ACHN (cell line): ENCODE data around the gene CD300LG.

Experiments
- DNase-seq: peaks from one replicate; pipeline ENCODE4 v3.0.0-alpha.2; 2015
- in situ Hi-C: cut with HindIII; loops from 2 replicates; pipeline ENCODE4 v1.10.0; 2017; ENCODE audit warnings: low sequenced_read_pairs, low pct_ligation_motif_present, low pct_unique_long_range_greater_than_20kb

Gene CD300LG

DNA sequence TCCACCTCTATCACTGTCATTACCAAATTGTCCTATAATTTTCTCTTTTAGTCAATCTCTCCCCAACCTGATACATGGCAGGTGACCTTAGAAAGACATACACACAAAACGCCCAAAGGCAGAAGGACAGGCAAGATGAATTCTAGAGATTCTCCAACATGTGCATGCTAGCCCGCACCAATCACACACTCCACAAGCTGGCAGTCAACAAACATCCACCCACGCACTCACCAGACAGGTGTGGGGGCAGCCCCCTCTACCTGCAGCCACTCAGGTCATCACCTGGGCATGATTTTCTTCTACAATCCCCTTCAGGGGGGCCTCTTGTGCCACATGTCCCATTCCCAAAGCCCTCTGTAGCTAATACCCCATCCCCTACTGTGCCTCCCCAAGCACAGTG is 50.9 kb downstream of the CD300LG start:
- in situ Hi-C loops = no loop called here
- DNase-seq = no peak

DNA sequence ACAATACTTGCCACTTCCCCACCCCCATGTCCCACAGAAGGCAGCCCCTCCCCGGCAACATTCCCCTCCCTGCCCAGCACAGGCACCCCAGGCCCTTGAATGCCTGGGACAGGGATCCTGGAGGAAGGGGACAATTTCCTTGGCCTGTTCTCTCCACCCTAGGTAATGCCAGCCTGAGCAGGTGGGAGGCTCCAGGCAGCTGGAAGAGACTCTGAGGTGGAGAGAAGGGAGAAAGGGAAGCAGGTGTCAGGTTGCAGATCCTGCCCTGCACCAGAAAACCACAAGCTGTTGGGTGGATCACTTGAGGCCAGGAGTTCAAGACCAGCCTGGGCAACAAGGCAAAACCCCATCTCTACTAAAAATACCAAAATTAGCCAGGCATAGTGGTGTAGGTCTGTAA is 51.5 kb downstream of the CD300LG start:
- DNase-seq = no peak
- in situ Hi-C loops = no loop called here

DNA sequence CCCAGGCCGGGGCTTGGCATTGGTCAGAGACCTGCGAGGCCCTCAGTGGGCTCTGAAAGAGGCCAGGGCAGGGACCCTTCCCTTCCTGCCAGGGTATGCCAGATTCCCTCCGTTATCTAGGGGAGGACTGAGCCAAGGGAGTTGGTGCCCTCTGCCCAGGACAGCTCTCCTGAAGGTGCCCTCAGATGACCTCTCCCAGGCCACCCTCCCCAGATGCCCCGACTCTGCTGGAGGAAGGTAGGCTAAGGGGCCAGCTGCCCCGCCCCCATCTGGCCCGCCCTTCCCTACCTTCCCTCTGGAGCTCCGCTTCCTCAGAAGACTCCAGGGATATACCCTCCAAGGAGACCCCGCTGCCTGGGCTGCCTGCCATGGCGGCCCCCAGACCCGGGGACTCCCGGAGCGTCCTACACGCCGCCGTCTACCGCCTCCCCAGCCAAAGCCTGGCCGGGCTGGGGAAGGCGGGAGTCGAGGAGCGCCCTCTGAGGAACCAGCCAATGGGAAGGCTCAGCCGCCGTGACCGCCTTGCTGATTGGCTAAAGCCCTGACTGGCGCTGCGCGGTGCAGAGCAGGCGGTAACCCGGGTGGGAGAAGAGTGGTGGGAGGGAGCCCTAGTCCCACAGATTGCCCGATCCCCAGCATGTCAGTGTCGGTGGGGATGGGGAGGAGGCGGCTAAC is 53.3 kb downstream of the CD300LG start:
- in situ Hi-C loops = no loop called here
- DNase-seq = peak; percentile 91

DNA sequence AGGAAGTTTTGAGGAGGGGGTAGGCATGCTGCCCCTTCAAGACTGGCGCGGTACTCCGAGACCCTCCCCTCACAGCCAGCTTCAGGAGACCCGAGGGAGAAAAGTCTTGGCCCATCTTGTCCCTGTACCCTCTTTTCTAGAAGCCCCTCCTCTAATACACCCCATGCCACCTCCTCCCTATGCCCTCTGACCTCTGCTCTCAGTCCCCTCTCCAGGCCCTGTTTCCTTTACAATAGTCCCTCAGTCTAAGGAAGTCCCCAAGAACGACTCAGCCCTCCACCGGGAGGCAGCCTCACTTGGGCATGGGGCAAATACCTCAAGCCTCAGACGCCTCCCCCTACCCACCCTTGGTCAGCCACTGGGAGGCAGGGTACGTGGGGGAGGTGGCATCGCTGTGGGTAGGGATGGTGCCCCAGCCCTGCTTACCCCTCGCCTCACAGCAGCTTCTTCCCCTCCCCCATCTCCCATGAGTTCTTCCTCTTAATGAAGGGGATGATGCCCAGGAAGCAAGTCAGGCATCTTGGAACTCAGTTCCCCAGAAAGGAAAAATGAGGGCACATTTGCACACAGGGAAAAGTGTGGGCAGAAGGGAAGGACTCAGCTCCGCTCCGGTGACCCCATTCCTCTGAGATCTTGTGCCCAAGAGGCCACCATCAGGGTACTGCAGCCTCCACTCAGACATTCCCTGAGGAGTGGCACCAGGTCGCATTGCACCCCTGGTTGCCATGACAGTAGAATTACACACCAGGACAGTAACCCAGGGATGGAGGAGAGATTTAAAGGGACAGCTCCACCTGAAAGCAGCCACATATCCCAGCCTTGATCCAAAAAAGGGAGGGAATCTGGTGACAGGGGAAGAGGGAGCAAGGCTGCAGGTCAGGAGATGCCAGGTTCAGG is 54.1 kb downstream of the CD300LG start:
- DNase-seq = no peak
- in situ Hi-C loops = no loop called here

DNA sequence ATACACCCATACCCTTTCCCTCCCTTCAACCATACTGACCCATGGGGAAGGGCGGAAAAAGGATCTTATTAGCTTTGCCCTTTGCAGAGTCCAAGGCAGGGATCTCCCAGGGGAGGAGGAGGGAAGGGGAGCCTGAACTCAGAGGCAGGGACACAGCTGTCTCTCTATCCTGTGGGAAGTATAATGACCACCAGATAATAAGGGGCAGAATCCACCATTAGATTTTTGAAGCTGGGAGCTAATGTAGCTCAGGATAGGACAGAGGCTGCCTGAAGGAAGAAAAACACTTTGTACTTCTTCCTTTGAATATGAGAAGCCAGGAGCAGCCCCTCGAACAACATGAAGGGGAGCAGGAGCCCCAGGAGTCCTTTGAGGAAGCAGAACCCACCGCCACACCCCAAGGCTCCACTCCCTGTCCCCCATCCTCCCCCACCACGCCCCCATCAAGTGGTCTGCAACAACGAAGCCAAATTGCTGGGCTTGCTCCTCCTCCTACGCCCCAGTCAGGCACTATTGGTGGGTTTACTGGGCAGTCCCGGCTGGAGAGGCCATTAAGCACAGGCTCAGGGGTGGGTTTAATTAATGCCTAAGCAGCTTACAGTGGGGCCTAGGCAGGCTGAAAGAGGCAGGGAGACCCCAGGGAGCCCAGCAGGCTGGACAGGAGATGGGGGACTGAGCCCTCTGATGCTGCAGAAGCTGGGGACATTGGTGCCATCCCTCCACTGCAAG is 55.0 kb downstream of the CD300LG start:
- in situ Hi-C loops = no loop called here
- DNase-seq = no peak

DNA sequence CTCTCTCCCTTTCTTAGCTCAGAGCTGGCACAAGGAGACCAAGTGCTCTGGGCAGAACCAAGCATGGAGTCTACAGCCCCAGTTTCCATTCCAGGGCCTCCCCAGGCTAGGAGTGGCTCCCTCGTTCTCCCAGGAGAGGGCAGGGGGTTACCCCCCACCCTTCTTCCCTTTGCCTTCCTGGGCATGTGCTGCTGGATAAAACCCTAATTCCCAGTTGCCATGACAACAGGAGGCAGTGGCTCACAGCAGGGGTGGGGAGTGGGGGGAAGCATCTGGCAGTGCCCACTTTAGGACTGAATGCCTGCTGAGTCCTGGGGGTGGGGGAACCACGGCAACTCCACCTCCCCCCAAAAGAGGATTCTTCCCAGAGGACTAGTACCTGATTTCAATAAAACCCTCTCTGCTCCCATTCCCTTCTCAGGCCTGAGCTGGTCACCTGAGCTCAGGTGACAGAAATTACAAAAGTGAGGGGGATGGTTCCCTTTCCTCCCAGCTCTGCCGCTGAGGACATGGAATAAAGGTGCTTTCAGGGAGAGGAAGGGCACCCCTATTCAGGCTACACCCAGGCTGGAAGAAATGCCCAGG is 58.5 kb downstream of the CD300LG start:
- in situ Hi-C loops = no loop called here
- DNase-seq = no peak

DNA sequence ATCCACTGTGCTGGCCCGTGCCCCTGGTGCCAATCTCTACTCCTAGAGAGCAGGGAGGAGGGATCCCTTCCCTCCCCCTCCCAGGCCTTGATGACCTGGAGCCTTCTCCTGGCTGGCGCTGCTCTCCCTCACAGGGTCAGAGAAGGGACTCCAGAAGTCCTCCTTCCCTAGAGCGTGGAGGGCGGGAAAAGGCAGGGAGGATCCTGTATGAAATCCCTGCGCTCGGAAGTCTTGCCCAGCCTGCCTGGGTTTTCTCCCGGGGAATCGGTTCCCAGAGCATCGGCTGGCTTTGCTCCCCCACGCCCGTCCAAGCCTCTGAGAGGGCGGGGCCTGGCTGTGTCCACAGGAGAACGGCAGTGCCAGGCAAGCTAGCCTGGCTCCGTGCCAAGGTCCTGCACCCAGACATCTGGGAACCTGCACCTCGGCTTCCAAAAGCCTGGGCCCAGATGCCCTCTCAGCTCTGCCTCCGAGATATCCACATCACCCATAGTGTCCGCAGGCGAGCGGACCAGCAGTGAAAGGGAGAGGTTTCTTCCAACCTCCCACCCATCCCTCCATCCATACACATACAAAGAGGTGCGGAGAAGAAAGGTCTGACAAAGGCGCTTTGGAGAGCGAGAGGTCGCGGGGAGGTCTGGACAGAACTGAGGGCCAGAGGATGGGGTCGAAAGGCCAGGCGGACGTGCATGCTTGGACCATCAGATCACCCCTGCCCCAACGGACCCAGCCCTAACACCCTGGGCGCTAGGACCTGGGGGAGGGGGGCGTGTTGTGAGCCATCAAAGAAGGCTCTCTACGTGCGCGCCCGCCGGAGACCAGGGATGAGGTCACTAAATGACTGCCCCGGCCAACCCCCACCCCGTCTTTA is 59.2 kb downstream of the CD300LG start:
- DNase-seq = no peak
- in situ Hi-C loops = no loop called here

DNA sequence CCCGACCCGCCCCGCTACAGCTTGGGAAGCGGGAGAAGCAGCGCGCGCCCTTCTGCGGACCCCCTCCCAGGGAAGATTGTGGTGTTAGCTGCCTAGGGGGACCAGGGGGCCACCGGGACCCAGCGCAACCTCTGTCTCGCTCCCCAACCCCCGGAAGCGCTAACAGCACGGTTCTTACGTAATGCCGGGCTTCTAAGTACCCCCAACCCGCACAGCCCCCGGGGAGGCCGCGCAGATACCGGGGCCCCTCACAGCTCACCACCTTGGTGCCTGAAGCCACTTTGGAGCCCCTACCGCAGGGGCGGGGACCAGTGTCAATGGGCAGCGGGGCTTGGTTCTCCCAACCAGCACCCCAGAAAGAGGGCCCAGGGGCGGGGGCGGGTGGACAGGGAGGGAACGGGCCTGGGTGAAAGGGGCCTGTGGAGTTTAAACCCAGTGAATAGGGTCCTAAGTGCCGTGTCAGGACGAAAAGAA is 60.0 kb downstream of the CD300LG start:
- in situ Hi-C loops = no loop called here
- no peak for DNase-seq

DNA sequence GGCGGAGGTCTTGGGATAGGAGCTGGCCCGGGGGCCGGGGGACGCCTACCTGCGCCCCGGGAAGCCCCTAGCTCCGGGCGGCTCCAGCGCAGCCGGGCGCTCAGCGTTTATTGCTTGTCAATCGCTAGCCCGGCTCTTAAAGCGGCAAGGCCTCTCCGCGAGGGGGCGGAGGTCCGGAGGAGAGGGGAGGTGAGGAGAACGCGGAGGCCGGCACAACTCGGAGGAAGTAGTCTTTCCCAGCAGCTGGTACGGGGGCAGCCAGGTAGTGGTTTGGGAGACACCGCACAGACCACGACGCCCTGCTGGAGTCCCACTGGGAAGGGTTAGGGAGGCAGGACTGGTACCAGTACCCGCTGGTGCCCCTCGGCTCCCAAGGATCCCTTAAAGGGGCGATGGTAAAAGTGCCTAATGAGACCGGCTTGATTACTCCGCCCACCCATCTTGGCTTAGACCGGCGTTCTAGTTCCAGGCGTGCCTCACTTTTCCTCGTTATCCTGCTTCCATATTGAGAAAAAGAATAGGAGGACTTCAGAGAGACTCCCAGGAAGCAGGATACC is 60.5 kb downstream of the CD300LG start, which contains the start of gene MPP2:
TSS of gene MPP2 (minus strand) at position 112 of the 557 bp plus-strand sequence. CDS start 3,076 bp downstream, outside the sequence.
- in situ Hi-C loops = no loop called here
- DNase-seq = no peak

DNA sequence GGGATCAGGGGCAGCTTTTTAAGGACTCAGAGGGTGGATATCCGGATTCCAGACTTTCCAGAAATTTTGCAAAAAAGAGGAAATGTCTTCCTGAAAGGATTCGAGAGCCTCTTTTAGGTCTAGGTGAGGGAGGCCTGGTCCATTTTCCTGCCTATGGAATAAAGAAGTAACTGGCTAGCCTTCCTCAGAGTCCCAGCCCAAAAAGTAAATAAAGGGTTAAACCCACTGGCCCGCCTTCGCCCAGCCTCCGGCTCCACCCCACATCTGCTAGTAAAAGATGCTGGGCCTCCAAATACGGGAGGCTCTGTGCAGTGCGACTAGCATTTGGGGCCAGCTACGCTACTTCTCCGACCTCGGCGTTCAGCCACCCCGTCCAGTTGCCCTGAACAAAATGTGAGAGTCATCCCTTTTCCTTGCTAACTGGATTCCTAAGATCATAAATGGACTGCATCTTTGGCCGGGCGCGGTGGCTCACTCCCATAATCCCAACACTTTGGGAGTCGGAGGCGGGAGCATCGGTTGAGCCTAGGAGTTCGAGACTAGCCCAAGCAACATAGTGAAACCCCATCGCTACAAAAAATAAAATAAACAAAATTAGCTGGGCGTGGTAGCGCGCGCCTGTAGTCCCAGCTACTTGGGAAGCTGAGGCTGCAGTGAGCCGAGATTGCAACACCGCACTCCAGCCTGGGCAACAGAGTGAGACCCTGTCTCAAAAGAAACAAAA is 61.2 kb downstream of the CD300LG start:
- in situ Hi-C loops = no loop called here
- no peak for DNase-seq

DNA sequence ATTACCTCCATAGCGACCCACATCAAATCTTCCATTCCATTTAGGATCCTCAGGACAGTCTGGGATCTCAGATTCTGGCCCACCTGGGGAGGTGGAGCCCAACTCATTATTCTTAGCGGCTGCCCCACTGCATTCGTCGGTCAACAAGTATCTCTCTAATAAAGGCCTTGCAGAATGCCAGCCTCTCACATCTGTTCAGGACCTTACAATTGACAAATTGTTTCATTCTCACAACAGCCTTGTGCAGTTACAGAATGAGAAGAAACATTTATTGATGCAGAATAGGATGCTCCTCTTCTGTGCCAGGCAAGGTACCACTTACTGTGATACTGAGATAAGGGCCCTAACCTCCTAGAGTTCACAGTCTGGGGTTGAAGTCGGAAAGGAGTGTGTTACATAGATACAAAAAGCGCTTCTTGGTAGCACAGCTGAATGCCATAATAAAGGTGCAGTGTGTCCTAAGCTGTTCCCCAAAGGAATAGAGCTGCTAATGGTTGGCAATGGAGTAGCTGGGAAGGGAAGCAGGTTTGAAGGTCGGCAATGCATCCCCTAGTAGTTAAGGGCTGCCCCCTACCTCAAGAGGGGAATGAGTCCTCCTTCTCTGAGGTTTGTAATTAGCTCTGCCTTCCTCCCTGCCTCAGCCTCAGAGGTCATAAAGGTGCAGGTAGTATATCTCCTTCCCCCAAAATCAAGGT is 62.7 kb downstream of the CD300LG start:
- no peak for DNase-seq
- in situ Hi-C loops = no loop called here

DNA sequence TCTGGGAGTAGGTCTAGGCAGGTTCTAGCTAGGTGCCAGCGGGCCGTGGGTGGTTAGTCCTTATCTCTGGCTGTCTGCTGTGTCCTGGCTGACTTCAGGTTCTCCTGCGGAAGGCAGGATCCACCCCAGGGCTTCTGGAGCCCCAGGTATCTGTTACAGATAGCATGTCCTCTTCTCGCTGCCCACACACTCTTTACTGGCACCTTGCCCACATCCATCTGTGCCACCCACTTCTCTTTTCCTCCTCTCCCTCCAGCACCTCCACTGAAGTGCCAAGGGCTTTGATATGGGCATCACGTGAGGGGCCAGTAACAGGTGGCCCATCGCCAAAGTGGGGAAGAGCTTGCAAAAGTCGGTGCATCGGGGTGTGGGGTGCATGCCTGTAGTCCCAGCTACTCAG is 64.9 kb downstream of the CD300LG start:
- DNase-seq = no peak
- in situ Hi-C loops = no loop called here

DNA sequence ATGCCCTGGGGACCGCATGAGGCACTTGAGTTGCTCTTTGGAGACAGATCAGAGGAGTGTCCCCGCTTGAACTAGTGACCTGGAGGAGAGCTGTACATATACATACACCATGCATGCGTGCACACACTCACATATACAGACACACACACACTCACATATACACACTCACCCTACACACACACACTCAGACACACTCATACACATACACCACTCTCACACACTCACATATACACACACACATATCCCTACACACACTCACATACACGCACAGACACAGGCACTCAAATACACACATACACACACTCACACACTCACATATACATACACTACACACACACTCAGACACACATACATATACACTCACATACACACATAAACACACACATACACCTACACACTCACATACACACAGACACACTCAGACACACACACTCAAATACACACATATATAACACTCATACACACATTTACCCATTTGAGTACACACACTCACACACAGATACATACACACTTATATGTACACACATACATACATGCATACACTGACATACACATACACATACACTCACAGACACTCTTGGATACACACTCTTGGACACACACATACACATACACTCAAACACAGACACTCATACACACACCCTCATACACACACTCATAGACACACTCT is 65.8 kb downstream of the CD300LG start:
- no peak for DNase-seq
- in situ Hi-C loops = no loop called here
